PC-3 (cell line): ENCODE measurements around the gene ITPKC.

Experiments
- CTCF ChIP-seq: fragments of 300-600 bp; sonication (generic); conservative IDR thresholded peaks from 2 replicates; pipeline ENCODE4 v1.5.1; 2017; ENCODE audit warnings: antibody characterized with exemption, low read depth, mild to moderate bottlenecking, low read length
- EZH2 ChIP-seq: fragments of 300-600 bp; sonication (generic); IDR thresholded peaks from one replicate; pipeline ENCODE4 v1.6.1; 2017; ENCODE audit warnings: antibody characterized with exemption, mild to moderate bottlenecking, low read length; ENCODE audit not compliant: unreplicated experiment
- EZH2phosphoT487 ChIP-seq: fragments of 300-600 bp; sonication (generic); IDR thresholded peaks from 2 replicates; pipeline ENCODE4 v1.6.1; 2018; ENCODE audit warnings: mild to moderate bottlenecking, antibody characterized with exemption, low read length, borderline replicate concordance

- no peak for TF ChIP-seq CTCF
- TF ChIP-seq EZH2phosphoT487 = no peak
- no peak for TF ChIP-seq EZH2
These were observed 43.5 kb upstream of the ITPKC start for GRCh38 chr19:40673397-40673796.
